Measurements from ENCODE around the gene TNK1.

GRCh38 chr17:7380855-7381683 lies at the start of gene TNK1:
- TF ChIP-seq CTCF (conservative IDR thresholded peaks at IDR 0.05) (no peak), ZFX (IDR thresholded peaks at IDR 0.05) (peak; percentile 40; the same call in 1 of the 2 replicates)

All from C4-2B (cell line).